K562 (cell line): ENCODE measurements around the gene BHLHE40. TPM values are rescaled to one million over a fixed set of nuclear protein-coding genes. Genes with fewer than 3 reads are reported as not detected.
A peak's percentile ranks its signal among the peaks of the same experiment; 100 is the strongest.

Experiments
- ATF1 ChIP-seq, 2 experiments: fragments of 450-650 bp in 1 of 2; IDR thresholded peaks; 2 replicates each; pipeline ENCODE4 v1.6.1; 2016; ENCODE audit warnings: missing compliant biosample characterization in 1 of 2, missing genetic modification characterization in 1 of 2
- CCNT2 ChIP-seq: IDR thresholded peaks from 2 replicates; pipeline ENCODE4 v1.6.1; 2011; ENCODE audit warnings: borderline replicate concordance, low read depth, mild to moderate bottlenecking, moderate library complexity, mixed read lengths, low read length; ENCODE audit not compliant: insufficient read length; ENCODE audit errors: extremely low read depth
- CHD2 ChIP-seq: IDR thresholded peaks from 2 replicates; pipeline ENCODE4 v1.6.1; 2011; ENCODE audit warnings: low read depth, low read length
- CTBP1 ChIP-seq: fragments of 450-650 bp; IDR thresholded peaks from 2 replicates; pipeline ENCODE4 v1.6.1; 2016; ENCODE audit warnings: borderline replicate concordance
- FOXM1 ChIP-seq, 2 experiments: fragments of 450-650 bp in 1 of 2; sonication (generic) in 1 of 2; formaldehyde crosslinking in 1 of 2; IDR thresholded peaks; 2 replicates each; pipeline versions ENCODE4 v1.6.1 to v1.9.0; 2017 to 2022; ENCODE audit warnings: low read depth in 2 of 2, mild to moderate bottlenecking in 2 of 2, missing genetic modification reagents in 1 of 2, moderate library complexity in 1 of 2
- GABPB2 ChIP-seq: fragments of 250-450 bp; sonication (Bioruptor Pico); conservative IDR thresholded peaks from 2 replicates; pipeline ENCODE4 v1.5.1; 2021; ENCODE audit warnings: mild to moderate bottlenecking
- JUND ChIP-seq, 2 experiments: IDR thresholded peaks; 2 replicates in 1 of 2; 3 replicates in 1 of 2; pipeline ENCODE4 v1.6.1; 2011; ENCODE audit warnings: borderline replicate concordance in 2 of 2, low read depth in 2 of 2, low read length in 2 of 2, improper control_type of control experiment in 1 of 2, missing biosample characterization in 1 of 2, missing genetic modification characterization in 1 of 2, missing genetic modification reagents in 1 of 2
- LARP7 ChIP-seq: fragments of 450-650 bp; IDR thresholded peaks from 2 replicates; pipeline ENCODE4 v1.6.1; 2016
- RBFOX2 ChIP-seq: fragments of 200-400 bp; formaldehyde crosslinking; IDR thresholded peaks from 2 replicates; pipeline ENCODE4 v1.6.1; 2017; ENCODE audit warnings: low read depth, mild to moderate bottlenecking, low read length, moderate library complexity
- TAF9B ChIP-seq: fragments of 450-650 bp; IDR thresholded peaks from 2 replicates; pipeline ENCODE4 v1.6.1; 2018; ENCODE audit warnings: mild to moderate bottlenecking; ENCODE audit not compliant: partially characterized antibody
- ZBTB17 ChIP-seq: fragments of 450-650 bp; formaldehyde crosslinking; IDR thresholded peaks from 2 replicates; pipeline ENCODE4 v1.4.0; 2020; ENCODE audit warnings: mild to moderate bottlenecking
- ZNF212 ChIP-seq: fragments of 450-650 bp; formaldehyde crosslinking; IDR thresholded peaks from 2 replicates; pipeline ENCODE4 v1.4.0; 2020; ENCODE audit warnings: mild to moderate bottlenecking
- ZNF224 ChIP-seq: sonication (generic); formaldehyde crosslinking; IDR thresholded peaks from 2 replicates; pipeline ENCODE4 v1.8.0; 2022; ENCODE audit warnings: mild to moderate bottlenecking, missing genetic modification reagents
- polyA plus RNA-seq, 8 experiments: library from polyadenylated mRNA; depleted of rRNA in 4 of 8; stranded (reverse) in 5 of 8; unstranded in 3 of 8; fragments of >200 nt; fragmentation: Nextera tagmentation in 2 of 8; fragmentation: Illumina TruSeq in 1 of 8; extraction: Ambion mirVana in 2 of 8; extraction: Trizol in 1 of 8; gene quantifications; 2 replicates each; pipeline versions ENCODE4 v1.2.1 to v1.2.3, GENCODE V29; 2011 to 2014; ENCODE audit warnings: inconsistent platforms in 1 of 8, missing spikeins in 1 of 8
- total RNA-seq, 7 experiments: library from RNA; depleted of rRNA in 6 of 7; stranded (reverse); fragments of >200 nt in 6 of 7; fragmentation: Illumina TruSeq in 2 of 7; extraction: Trizol in 2 of 7; gene quantifications; 2 replicates each; pipeline versions ENCODE4 v1.2.1 to v1.2.3, GENCODE V29; 2011 to 2021; ENCODE audit warnings: low replicate concordance in 1 of 7
- TF ChIP-seq, protein P1 (sequence below): fragments of 450-650 bp; IDR thresholded peaks from 2 replicates; pipeline ENCODE4 v1.6.1; 2017; ENCODE audit warnings: antibody characterized with exemption
- TF ChIP-seq, protein P2 (sequence below): sonication (generic); IDR thresholded peaks from 2 replicates; pipeline ENCODE4 v1.6.1; 2016
- TF ChIP-seq, protein P3 (sequence below), 2 experiments: fragments of 450-650 bp in 1 of 2; IDR thresholded peaks; 2 replicates each; pipeline ENCODE4 v1.6.1; 2011 to 2017; ENCODE audit warnings: low read depth in 2 of 2, antibody characterized with exemption in 1 of 2, borderline replicate concordance in 1 of 2, low read length in 1 of 2, mild to moderate bottlenecking in 1 of 2, mixed read lengths in 1 of 2; ENCODE audit not compliant: control insufficient read depth in 1 of 2
- TF ChIP-seq, protein P4 (sequence below): IDR thresholded peaks from 2 replicates; pipeline ENCODE4 v1.6.1; 2012; ENCODE audit warnings: low read depth, low read length, improper control_type of control experiment, borderline replicate concordance
- TF ChIP-seq, protein P5 (sequence below): fragments of 250-450 bp; sonication (Bioruptor Pico); IDR thresholded peaks from 2 replicates; pipeline ENCODE4 v1.6.1; 2021; ENCODE audit warnings: mild to moderate bottlenecking

BHLHE40 gene
- total and polyA plus RNA-seq, 9 of the 15 experiments (the other 6 are each of a cell fraction or from before 2014, with no cell fraction given) = 12.0 to 83.9 (median 31.4) TPM

DNA sequence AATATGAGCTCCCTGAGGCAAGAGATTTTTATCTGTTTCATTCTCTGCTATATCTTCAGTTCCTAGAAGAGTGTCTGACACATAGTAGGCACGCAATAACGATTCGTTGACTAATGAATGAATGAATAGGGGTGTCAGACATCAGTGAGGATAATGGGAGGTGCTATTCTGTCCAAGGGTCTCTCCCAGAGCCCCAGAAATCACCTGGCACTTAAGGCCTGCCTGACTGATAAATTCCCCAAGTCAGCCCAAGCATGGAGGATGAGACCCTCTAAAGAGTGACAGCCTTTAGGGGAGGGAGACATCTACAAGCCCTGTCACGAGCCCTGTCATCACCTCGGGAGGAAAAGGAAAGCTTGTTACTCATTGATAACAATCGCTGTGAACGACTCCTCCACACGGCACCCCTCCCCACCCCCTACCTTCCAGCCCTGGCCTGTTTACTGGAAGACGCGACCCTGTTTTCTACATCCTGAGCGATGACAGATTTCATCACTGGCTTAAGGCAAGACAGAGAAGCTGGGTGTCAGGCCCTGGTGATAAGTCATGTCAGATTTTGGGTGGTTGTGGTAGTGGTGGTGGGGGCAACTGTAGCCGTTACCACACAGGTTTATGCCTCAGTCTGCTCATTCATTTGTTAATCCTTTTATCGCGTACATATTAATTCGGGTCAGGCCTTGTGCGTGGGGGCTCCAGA is 23.1 kb downstream of the BHLHE40 start (continued):
- TF ChIP-seq, protein P1, sequence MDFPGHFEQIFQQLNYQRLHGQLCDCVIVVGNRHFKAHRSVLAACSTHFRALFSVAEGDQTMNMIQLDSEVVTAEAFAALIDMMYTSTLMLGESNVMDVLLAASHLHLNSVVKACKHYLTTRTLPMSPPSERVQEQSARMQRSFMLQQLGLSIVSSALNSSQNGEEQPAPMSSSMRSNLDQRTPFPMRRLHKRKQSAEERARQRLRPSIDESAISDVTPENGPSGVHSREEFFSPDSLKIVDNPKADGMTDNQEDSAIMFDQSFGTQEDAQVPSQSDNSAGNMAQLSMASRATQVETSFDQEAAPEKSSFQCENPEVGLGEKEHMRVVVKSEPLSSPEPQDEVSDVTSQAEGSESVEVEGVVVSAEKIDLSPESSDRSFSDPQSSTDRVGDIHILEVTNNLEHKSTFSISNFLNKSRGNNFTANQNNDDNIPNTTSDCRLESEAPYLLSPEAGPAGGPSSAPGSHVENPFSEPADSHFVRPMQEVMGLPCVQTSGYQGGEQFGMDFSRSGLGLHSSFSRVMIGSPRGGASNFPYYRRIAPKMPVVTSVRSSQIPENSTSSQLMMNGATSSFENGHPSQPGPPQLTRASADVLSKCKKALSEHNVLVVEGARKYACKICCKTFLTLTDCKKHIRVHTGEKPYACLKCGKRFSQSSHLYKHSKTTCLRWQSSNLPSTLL = no peak
- TF ChIP-seq ZNF212 (CRISPR knock-in tag) (no peak), ATF1 (CRISPR knock-in tag; IDR thresholded peaks at IDR 0.05) (no peak), ATF1 (tag; IDR thresholded peaks at IDR 0.05) (peak; percentile 88), GABPB2 (no peak), ZBTB17 (CRISPR knock-in tag) (no peak), CHD2 (peak; percentile 26; the same call in 1 of the 2 replicates), JUND (IDR thresholded peaks at IDR 0.05; ENCODE audit: borderline replicate concordance, low read depth, low read length) (peak; percentile 86), JUND (tag; IDR thresholded peaks at IDR 0.05; ENCODE audit: borderline replicate concordance, low read depth, low read length) (peak; percentile 80; the same call in 1 of the 3 replicates), CCNT2 (peak; percentile 95), TAF9B (peak; percentile 85), LARP7 (no peak), FOXM1 (IDR thresholded peaks at IDR 0.05; ENCODE audit: low read depth) (peak; percentile 66), FOXM1 (CRISPR knock-in tag; IDR thresholded peaks at IDR 0.05; ENCODE audit: low read depth) (no peak), RBFOX2 (no peak), ZNF224 (no peak), CTBP1 (peak; percentile 98)
- TF ChIP-seq, protein P2, sequence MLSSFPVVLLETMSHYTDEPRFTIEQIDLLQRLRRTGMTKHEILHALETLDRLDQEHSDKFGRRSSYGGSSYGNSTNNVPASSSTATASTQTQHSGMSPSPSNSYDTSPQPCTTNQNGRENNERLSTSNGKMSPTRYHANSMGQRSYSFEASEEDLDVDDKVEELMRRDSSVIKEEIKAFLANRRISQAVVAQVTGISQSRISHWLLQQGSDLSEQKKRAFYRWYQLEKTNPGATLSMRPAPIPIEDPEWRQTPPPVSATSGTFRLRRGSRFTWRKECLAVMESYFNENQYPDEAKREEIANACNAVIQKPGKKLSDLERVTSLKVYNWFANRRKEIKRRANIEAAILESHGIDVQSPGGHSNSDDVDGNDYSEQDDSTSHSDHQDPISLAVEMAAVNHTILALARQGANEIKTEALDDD = peak; percentile 83
- TF ChIP-seq, protein P3, sequence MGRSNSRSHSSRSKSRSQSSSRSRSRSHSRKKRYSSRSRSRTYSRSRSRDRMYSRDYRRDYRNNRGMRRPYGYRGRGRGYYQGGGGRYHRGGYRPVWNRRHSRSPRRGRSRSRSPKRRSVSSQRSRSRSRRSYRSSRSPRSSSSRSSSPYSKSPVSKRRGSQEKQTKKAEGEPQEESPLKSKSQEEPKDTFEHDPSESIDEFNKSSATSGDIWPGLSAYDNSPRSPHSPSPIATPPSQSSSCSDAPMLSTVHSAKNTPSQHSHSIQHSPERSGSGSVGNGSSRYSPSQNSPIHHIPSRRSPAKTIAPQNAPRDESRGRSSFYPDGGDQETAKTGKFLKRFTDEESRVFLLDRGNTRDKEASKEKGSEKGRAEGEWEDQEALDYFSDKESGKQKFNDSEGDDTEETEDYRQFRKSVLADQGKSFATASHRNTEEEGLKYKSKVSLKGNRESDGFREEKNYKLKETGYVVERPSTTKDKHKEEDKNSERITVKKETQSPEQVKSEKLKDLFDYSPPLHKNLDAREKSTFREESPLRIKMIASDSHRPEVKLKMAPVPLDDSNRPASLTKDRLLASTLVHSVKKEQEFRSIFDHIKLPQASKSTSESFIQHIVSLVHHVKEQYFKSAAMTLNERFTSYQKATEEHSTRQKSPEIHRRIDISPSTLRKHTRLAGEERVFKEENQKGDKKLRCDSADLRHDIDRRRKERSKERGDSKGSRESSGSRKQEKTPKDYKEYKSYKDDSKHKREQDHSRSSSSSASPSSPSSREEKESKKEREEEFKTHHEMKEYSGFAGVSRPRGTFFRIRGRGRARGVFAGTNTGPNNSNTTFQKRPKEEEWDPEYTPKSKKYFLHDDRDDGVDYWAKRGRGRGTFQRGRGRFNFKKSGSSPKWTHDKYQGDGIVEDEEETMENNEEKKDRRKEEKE (IDR thresholded peaks at IDR 0.05; ENCODE audit: borderline replicate concordance in 1 of 2, control insufficient read depth in 1 of 2, low read depth in 2 of 2, low read length in 1 of 2) = no peak
- TF ChIP-seq, protein P4, sequence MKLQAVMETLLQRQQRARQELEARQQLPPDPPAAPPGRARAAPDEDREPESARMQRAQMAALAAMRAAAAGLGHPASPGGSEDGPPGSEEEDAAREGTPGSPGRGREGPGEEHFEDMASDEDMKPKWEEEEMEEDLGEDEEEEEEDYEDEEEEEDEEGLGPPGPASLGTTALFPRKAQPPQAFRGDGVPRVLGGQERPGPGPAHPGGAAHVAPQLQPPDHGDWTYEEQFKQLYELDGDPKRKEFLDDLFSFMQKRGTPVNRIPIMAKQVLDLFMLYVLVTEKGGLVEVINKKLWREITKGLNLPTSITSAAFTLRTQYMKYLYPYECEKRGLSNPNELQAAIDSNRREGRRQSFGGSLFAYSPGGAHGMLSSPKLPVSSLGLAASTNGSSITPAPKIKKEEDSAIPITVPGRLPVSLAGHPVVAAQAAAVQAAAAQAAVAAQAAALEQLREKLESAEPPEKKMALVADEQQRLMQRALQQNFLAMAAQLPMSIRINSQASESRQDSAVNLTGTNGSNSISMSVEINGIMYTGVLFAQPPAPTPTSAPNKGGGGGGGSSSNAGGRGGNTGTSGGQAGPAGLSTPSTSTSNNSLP = peak; percentile 19; the same call in 1 of the 2 replicates
- TF ChIP-seq, protein P5, sequence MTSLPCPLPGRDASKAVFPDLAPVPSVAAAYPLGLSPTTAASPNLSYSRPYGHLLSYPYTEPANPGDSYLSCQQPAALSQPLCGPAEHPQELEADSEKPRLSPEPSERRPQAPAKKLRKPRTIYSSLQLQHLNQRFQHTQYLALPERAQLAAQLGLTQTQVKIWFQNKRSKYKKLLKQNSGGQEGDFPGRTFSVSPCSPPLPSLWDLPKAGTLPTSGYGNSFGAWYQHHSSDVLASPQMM = no peak
